Measurements from ENCODE around the gene PPP3R2. TPM values are rescaled to one million over a fixed set of nuclear protein-coding genes. Genes with fewer than 3 reads are reported as not detected.
A peak's percentile ranks its signal among the peaks of the same experiment; 100 is the strongest.

Gene PPP3R2
- total and polyA plus RNA-seq, 4 experiments from 2014 or later = not detected

GRCh38 chr9:101572316-101572715 is 22.5 kb downstream of the PPP3R2 start:
- POLR2A ChIA-PET (ENCODE audit: partially characterized antibody) = no interaction called here
- H3K4me1 ChIP-seq (ENCODE audit: insufficient read depth, low read length) = peaks cover 74% of the 10 kb centered on the region
- H3K27me3 ChIP-seq (ENCODE audit: insufficient read depth, low read length) = no peaks in the 10 kb centered on the region
- Mint-ChIP-seq H3K4me1 (peaks cover 39 to 75% (median 64%) of the 10 kb centered on the region in 4 donors), H3K9me3 (no peaks in the 10 kb centered on the region), H3K4me3 (peak overlapping the region in 2 of 8 donors; percentile 41 to 66), H3K27ac (peak overlapping the region; percentile 57 to 94 (median 89)), H3K36me3 (peaks cover 8 to 23% of the 10 kb centered on the region in 2 donors), H3K27me3 (no peaks in the 10 kb centered on the region)
- DNase-seq = no peak
- H3K9me3 ChIP-seq (ENCODE audit: control insufficient read depth in 1 of 2, low read length in 2 of 2) = no peaks in the 10 kb centered on the region
- CTCF ChIA-PET (ENCODE audit: partially characterized antibody) = interaction anchor here (1.2 kb wide), 1 partner anchor 113 kb away, joined by 3 read pairs; no protein-coding TSS in a partner anchor
- H3K36me3 ChIP-seq (ENCODE audit: insufficient read depth, low read length) = no peaks in the 10 kb centered on the region
- no peak overlapping the region for H3K27ac ChIP-seq (ENCODE audit: low read depth, low read length)
- intact Hi-C loops (cut with micrococcal nuclease) = no loop called here
- no peak overlapping the region for H3K4me3 ChIP-seq (ENCODE audit: low read length in 2 of 2)

GRCh38 chr9:101571114-101571513 is 23.7 kb downstream of the PPP3R2 start:
- Histone ChIP-seq H3K4me3 (ENCODE audit: low read length in 2 of 2) (no peak overlapping the region), H3K4me1 (ENCODE audit: insufficient read depth, low read length) (peaks cover 74% of the 10 kb centered on the region), H3K9me3 (ENCODE audit: control insufficient read depth in 1 of 2, low read length in 2 of 2) (no peaks in the 10 kb centered on the region), H3K27me3 (ENCODE audit: insufficient read depth, low read length) (no peaks in the 10 kb centered on the region), H3K27ac (ENCODE audit: low read depth, low read length) (no peak overlapping the region), H3K36me3 (ENCODE audit: insufficient read depth, low read length) (no peaks in the 10 kb centered on the region)
- no peak for DNase-seq
- POLR2A ChIA-PET (ENCODE audit: partially characterized antibody) = interaction anchor here (1.5 to 1.6 kb wide), 2 partner anchors 38 to 173 kb away, joined by 6 read pairs; partner anchors contain the start of genes MRPL50, RNF20 and ZNF189
- Mint-ChIP-seq H3K36me3 (peaks cover 12 to 31% of the 10 kb centered on the region in 2 donors), H3K9me3 (no peaks in the 10 kb centered on the region), H3K27me3 (no peaks in the 10 kb centered on the region), H3K4me1 (peaks cover 43 to 82% (median 68%) of the 10 kb centered on the region in 4 donors), H3K4me3 (peak overlapping the region in 6 of 8 donors; percentile 14 to 80 (median 52)), H3K27ac (peak overlapping the region; percentile 84 to 94 (median 91))
- CTCF ChIA-PET (ENCODE audit: partially characterized antibody) = interaction anchor here (1.2 to 2.1 kb wide), 2 partner anchors 16 to 112 kb away, joined by 3 to 5 read pairs; no protein-coding TSS in a partner anchor
- intact Hi-C loops (cut with micrococcal nuclease) = no loop called here

- H3K4me1 Mint-ChIP-seq = peaks cover 45 to 81% (median 67%) of the 10 kb centered on the region in 4 donors
- H3K9me3 Mint-ChIP-seq = no peaks in the 10 kb centered on the region
- H3K27me3 Mint-ChIP-seq = no peaks in the 10 kb centered on the region
- peak overlapping the region; percentile 84 to 94 (median 91) for H3K27ac Mint-ChIP-seq
- peaks cover 21 to 36% of the 10 kb centered on the region in 2 donors for H3K36me3 Mint-ChIP-seq
- ChIA-PET POLR2A (ENCODE audit: partially characterized antibody) (interaction anchor here (0.8 to 1.6 kb wide), 3 partner anchors 31 to 171 kb away, joined by 3 to 6 read pairs (median 6); partner anchors contain the start of genes MRPL50, RNF20 and ZNF189), CTCF (ENCODE audit: partially characterized antibody) (interaction anchor here (1.4 to 2.1 kb wide), 2 partner anchors 17 to 142 kb away, joined by 3 to 5 read pairs; no protein-coding TSS in a partner anchor)
- Histone ChIP-seq H3K27me3 (ENCODE audit: insufficient read depth, low read length) (no peaks in the 10 kb centered on the region), H3K36me3 (ENCODE audit: insufficient read depth, low read length) (no peaks in the 10 kb centered on the region), H3K27ac (ENCODE audit: low read depth, low read length) (peak overlapping the region; percentile 5), H3K4me1 (ENCODE audit: insufficient read depth, low read length) (peaks cover 74% of the 10 kb centered on the region), H3K4me3 (ENCODE audit: low read length in 2 of 2) (no peak overlapping the region), H3K9me3 (ENCODE audit: control insufficient read depth in 1 of 2, low read length in 2 of 2) (no peaks in the 10 kb centered on the region)
- intact Hi-C loops (cut with micrococcal nuclease) = loop anchor here (1.0 kb wide), 1 partner anchor 37 kb away; the partner anchor contains the start of gene RNF20
- DNase-seq = peak; percentile 47 to 75 (median 67)
- H3K4me3 Mint-ChIP-seq = peak overlapping the region in 7 of 8 donors; percentile 1 to 80 (median 40)
These were observed 24.8 kb downstream of the PPP3R2 start for GRCh38 chr9:101569741-101570501.

- peak overlapping the region in 6 of 7 donors; percentile 7 to 93 (median 52) for H3K27ac Mint-ChIP-seq
- H3K9me3 Mint-ChIP-seq = no peaks in the 10 kb centered on the region
- no peak overlapping the region for H3K4me3 Mint-ChIP-seq
- no peaks in the 10 kb centered on the region for H3K27me3 ChIP-seq (ENCODE audit: insufficient read depth, low read length)
- H3K4me1 ChIP-seq (ENCODE audit: insufficient read depth, low read length) = peaks cover 53% of the 10 kb centered on the region
- peaks cover 13% of the 10 kb centered on the region for H3K36me3 ChIP-seq (ENCODE audit: insufficient read depth, low read length)
- H3K27me3 Mint-ChIP-seq = no peaks in the 10 kb centered on the region
- no peak overlapping the region for H3K4me3 ChIP-seq (ENCODE audit: low read length in 2 of 2)
- intact Hi-C loops (cut with micrococcal nuclease) = no loop called here
- no peaks in the 10 kb centered on the region for H3K9me3 ChIP-seq (ENCODE audit: control insufficient read depth in 1 of 2, low read length in 2 of 2)
- peaks cover 34 to 60% (median 49%) of the 10 kb centered on the region in 4 donors for H3K4me1 Mint-ChIP-seq
- CTCF ChIA-PET (ENCODE audit: partially characterized antibody) = interaction anchor here (1.0 to 1.5 kb wide), 5 partner anchors 8 to 109 kb away, joined by 3 to 5 read pairs (median 3); no protein-coding TSS in a partner anchor
- H3K36me3 Mint-ChIP-seq = peaks cover 38 to 51% of the 10 kb centered on the region in 2 donors
- no peak for DNase-seq
- no peak overlapping the region for H3K27ac ChIP-seq (ENCODE audit: low read depth, low read length)
- POLR2A ChIA-PET (ENCODE audit: partially characterized antibody) = interaction anchor here (1.4 kb wide), 1 partner anchor 34 kb away, joined by 6 read pairs; the partner anchor contains the start of gene RNF20
These were observed 26.9 kb downstream of the PPP3R2 start for GRCh38 chr9:101567725-101568350.

- Histone ChIP-seq H3K4me3 (ENCODE audit: low read length in 2 of 2) (no peak overlapping the region), H3K27ac (ENCODE audit: low read depth, low read length) (no peak overlapping the region), H3K36me3 (ENCODE audit: insufficient read depth, low read length) (peaks cover 20% of the 10 kb centered on the region), H3K9me3 (ENCODE audit: control insufficient read depth in 1 of 2, low read length in 2 of 2) (no peaks in the 10 kb centered on the region), H3K27me3 (ENCODE audit: insufficient read depth, low read length) (no peaks in the 10 kb centered on the region), H3K4me1 (ENCODE audit: insufficient read depth, low read length) (peaks cover 49% of the 10 kb centered on the region)
- Mint-ChIP-seq H3K4me1 (peaks cover 30 to 55% (median 45%) of the 10 kb centered on the region in 4 donors), H3K9me3 (no peaks in the 10 kb centered on the region), H3K27ac (peak overlapping the region in 6 of 7 donors; percentile 20 to 93 (median 36)), H3K36me3 (peaks cover 45 to 58% of the 10 kb centered on the region in 2 donors), H3K4me3 (no peak overlapping the region), H3K27me3 (no peaks in the 10 kb centered on the region)
- peak in 3 of 5 donors; percentile 9 to 22 (median 10) for DNase-seq
- CTCF ChIA-PET (ENCODE audit: partially characterized antibody) = interaction anchor here (1.0 to 1.5 kb wide), 5 partner anchors 9 to 109 kb away, joined by 3 to 5 read pairs (median 3); no protein-coding TSS in a partner anchor
- intact Hi-C loops (cut with micrococcal nuclease) = no loop called here
- POLR2A ChIA-PET (ENCODE audit: partially characterized antibody) = interaction anchor here (1.4 kb wide), 1 partner anchor 33 kb away, joined by 6 read pairs; the partner anchor contains the start of gene RNF20
These were observed 27.7 kb downstream of the PPP3R2 start for GRCh38 chr9:101566904-101567724.

- H3K9me3 Mint-ChIP-seq = no peaks in the 10 kb centered on the region
- peaks cover 27% of the 10 kb centered on the region for H3K36me3 ChIP-seq (ENCODE audit: insufficient read depth, low read length)
- no peak overlapping the region for H3K27ac ChIP-seq (ENCODE audit: low read depth, low read length)
- peak overlapping the region in 1 of 7 donors; percentile 7 for H3K27ac Mint-ChIP-seq
- ChIA-PET POLR2A (ENCODE audit: partially characterized antibody) (no interaction called here), CTCF (ENCODE audit: partially characterized antibody) (interaction anchor here (1.5 kb wide), 1 partner anchor 25 kb away, joined by 4 read pairs; no protein-coding TSS in a partner anchor)
- H3K9me3 ChIP-seq (ENCODE audit: control insufficient read depth in 1 of 2, low read length in 2 of 2) = no peaks in the 10 kb centered on the region
- H3K27me3 ChIP-seq (ENCODE audit: insufficient read depth, low read length) = no peaks in the 10 kb centered on the region
- intact Hi-C loops (cut with micrococcal nuclease) = no loop called here
- H3K4me1 ChIP-seq (ENCODE audit: insufficient read depth, low read length) = peaks cover 28% of the 10 kb centered on the region
- no peaks in the 10 kb centered on the region for H3K27me3 Mint-ChIP-seq
- no peak for DNase-seq
- H3K4me3 Mint-ChIP-seq = no peak overlapping the region
- H3K4me1 Mint-ChIP-seq = peaks cover 27 to 51% (median 40%) of the 10 kb centered on the region in 4 donors
- peaks cover 66 to 76% of the 10 kb centered on the region in 2 donors for H3K36me3 Mint-ChIP-seq
- H3K4me3 ChIP-seq (ENCODE audit: low read length in 2 of 2) = no peak overlapping the region
These were observed 30.5 kb downstream of the PPP3R2 start for GRCh38 chr9:101564252-101564651.

Measured in CD4-positive, alpha-beta memory T cell (primary cell).